GM12878 (cell line): Measurements from ENCODE around the gene MAPRE3. TPM values are rescaled to one million over a fixed set of nuclear protein-coding genes. Genes with fewer than 3 reads are reported as not detected.

Experiments used
- ATAC-seq: fragments of 200-7000 bp; cut with Tn5 transposase; 3 replicates; pipeline ENCODE4 v1.9.1; 2020; ENCODE audit warnings: mild to moderate bottlenecking, moderate library complexity
- BruUV-seq: library from RNA; stranded (reverse); fragments of 400-500 nt; replicated peaks from 2 replicates; lab custom pipeline; 2021; lab: Mats Ljungman, UMichigan
- CTCF ChIA-PET: fragments of 300-600 bp; sonication (Branson Sonifier 250); formaldehyde crosslinking; extraction: SDS; loops from one replicate; lab custom pipeline; 2021; ENCODE audit warnings: inconsistent platforms; lab: Yijun Ruan, JAX
- POLR2A ChIA-PET: fragments of 350-600 bp; formaldehyde crosslinking; extraction: SDS; loops from one replicate; lab custom pipeline; 2021; ENCODE audit warnings: inconsistent platforms; lab: Charles Lee
- RAD21 ChIA-PET: fragments of 300-600 bp; sonication (Branson Sonifier 250); formaldehyde crosslinking; loops from one replicate; lab custom pipeline; 2023; ENCODE audit warnings: antibody characterized with exemption; ENCODE audit not compliant: unreplicated experiment; lab: Charles Lee
- SMC1A ChIA-PET: fragments of 300-600 bp; sonication (Branson Sonifier 250); formaldehyde crosslinking; loops from one replicate; lab custom pipeline; 2023; ENCODE audit not compliant: unreplicated experiment, uncharacterized antibody; lab: Charles Lee
- DNase-seq: peaks from one replicate; pipeline ENCODE4 v3.0.0-alpha.2; 2011; ENCODE audit warnings: low read depth, low spot score
- FAIRE-seq: peaks from 3 replicates; lab custom pipeline; 2011; peaks lifted over from hg19 to GRCh38; lab: Jason Lieb, UNC
- H2AFZ ChIP-seq: 2 replicates; pipeline ENCODE4 v1.6.0; 2011; ENCODE audit warnings: low read depth, low read length, control low read depth; ENCODE audit not compliant: control insufficient read depth
- H3K27ac ChIP-seq: 2 replicates; pipeline ENCODE4 v1.5.1; 2011; ENCODE audit warnings: control low read depth; ENCODE audit not compliant: control insufficient read depth, insufficient read depth
- H3K27me3 ChIP-seq, 2 experiments: replicated peaks in 1 of 2; 2 replicates each; pipeline versions ENCODE4 v1.6.0 to v1.6.1; 2011; ENCODE audit warnings: low read length in 1 of 2; ENCODE audit not compliant: control insufficient read depth in 2 of 2, insufficient read depth in 2 of 2
- H3K36me3 ChIP-seq, 2 experiments: 2 replicates each; pipeline ENCODE4 v1.5.1; 2011; ENCODE audit warnings: low read length in 1 of 2; ENCODE audit not compliant: control insufficient read depth in 2 of 2, insufficient read depth in 2 of 2
- H3K4me1 ChIP-seq: 2 replicates; pipeline ENCODE4 v1.6.1; 2011; ENCODE audit warnings: mild to moderate bottlenecking, low read length, moderate library complexity, mixed read lengths; ENCODE audit not compliant: control insufficient read depth, insufficient read depth
- H3K4me2 ChIP-seq: 2 replicates; pipeline ENCODE4 v1.6.0; 2011; ENCODE audit warnings: control low read depth; ENCODE audit not compliant: control insufficient read depth, insufficient read depth
- H3K4me3 ChIP-seq: fragments of 200-600 bp; sonication (generic); 2 replicates; pipeline ENCODE4 v1.5.1; 2016
- H3K79me2 ChIP-seq: 2 replicates; pipeline ENCODE4 v1.6.0; 2011; ENCODE audit warnings: low read length; ENCODE audit not compliant: control insufficient read depth, insufficient read depth
- H3K9ac ChIP-seq: 2 replicates; pipeline ENCODE4 v1.8.0; 2011; ENCODE audit warnings: low read length, control low read depth, mixed read lengths; ENCODE audit not compliant: control insufficient read depth, insufficient read depth
- H3K9me3 ChIP-seq: replicated peaks from 3 replicates; pipeline ENCODE4 v1.5.1; 2011; ENCODE audit warnings: mild to moderate bottlenecking, low read length; ENCODE audit not compliant: control insufficient read depth, insufficient read depth
- H4K20me1 ChIP-seq: 2 replicates; pipeline ENCODE4 v1.6.0; 2011; ENCODE audit not compliant: control insufficient read depth, insufficient read depth
- ATF7 ChIP-seq: fragments of 450-650 bp; IDR thresholded peaks from 2 replicates; pipeline ENCODE4 v1.6.1; 2016; ENCODE audit warnings: low read depth, mild to moderate bottlenecking
- CREM ChIP-seq: IDR thresholded peaks from 2 replicates; pipeline ENCODE4 v1.6.1; 2014; ENCODE audit warnings: antibody characterized with exemption, low read depth
- MEF2A ChIP-seq: IDR thresholded peaks from 2 replicates; pipeline ENCODE4 v1.6.1; 2011; ENCODE audit warnings: low read depth, mild to moderate bottlenecking, low read length, moderate library complexity; ENCODE audit not compliant: insufficient read depth
- NFXL1 ChIP-seq: fragments of 450-650 bp; IDR thresholded peaks from 2 replicates; pipeline ENCODE4 v1.6.1; 2017; ENCODE audit warnings: antibody characterized with exemption, mild to moderate bottlenecking, borderline replicate concordance
- TARDBP ChIP-seq: IDR thresholded peaks from 2 replicates; pipeline ENCODE4 v1.6.1; 2016; ENCODE audit warnings: borderline replicate concordance
- TCF12 ChIP-seq: IDR thresholded peaks from 2 replicates; pipeline ENCODE4 v1.6.1; 2011; ENCODE audit warnings: low read depth, mild to moderate bottlenecking, low read length
- WGBS: methylation state at CpG from one replicate; pipeline ENCODE4 v1.1.6; 2016; ENCODE audit warnings: low lambda C conversion rate; ENCODE audit not compliant: insufficient replicate concordance, insufficient coverage; ENCODE audit errors: missing lambda C conversion rate; 5-methylcytosine and 5-hydroxymethylcytosine counted together
- in situ Hi-C: fragments of 300-500 bp; cut with MboI; formaldehyde crosslinking; loops from 9 replicates; pipeline ENCODE4 v1.14.3; 2018; ENCODE audit warnings: mixed read lengths
- intact Hi-C: fragments of 100-400 bp; cut with micrococcal nuclease; formaldehyde crosslinking; loops from one replicate; pipeline ENCODE4 v1.14.2; 2022; ENCODE audit not compliant: unreplicated experiment
- polyA plus RNA-seq, 11 experiments: library from polyadenylated mRNA; depleted of rRNA in 4 of 11; unstranded in 6 of 11; stranded (reverse) in 5 of 11; fragments of >200 nt; fragmentation: Nextera tagmentation in 4 of 11; fragmentation: Illumina TruSeq in 1 of 11; extraction: Ambion mirVana in 4 of 11; extraction: Trizol in 1 of 11; gene quantifications; 1 replicate in 1 of 11; 2 replicates in 10 of 11; pipeline versions ENCODE4 v1.2.1 to v1.2.3, GENCODE V29; 2011 to 2016; ENCODE audit warnings: inconsistent platforms in 2 of 11, missing spikeins in 2 of 11, low read depth in 1 of 11
- total RNA-seq, 4 experiments: library from RNA; depleted of rRNA in 3 of 4; stranded (reverse); fragments of >200 nt in 3 of 4; fragmentation: Illumina TruSeq in 1 of 4; extraction: Trizol in 1 of 4; gene quantifications; 2 replicates each; pipeline versions ENCODE4 v1.2.1 to v1.2.3, GENCODE V29; 2013 to 2021

Gene MAPRE3
- total and polyA plus RNA-seq, 10 of the 15 experiments (the other 5 are each of a cell fraction or from before 2014, with no cell fraction given) = 0.03 to 1.3 (median 0.73) TPM; not detected in 1

GRCh38 chr2:26932974-26933373 is 37.5 kb upstream of the MAPRE3 start:
- H2AFZ ChIP-seq = no peak overlapping the region
- ATAC-seq (no peak), DNase-seq (no peak)
- CTCF ChIA-PET = interaction anchor here (1.0 to 1.7 kb wide), 4 partner anchors 9 to 86 kb away, joined by 3 to 8 read pairs (median 5); no protein-coding TSS in a partner anchor
- 51% methylated on average over 11 of the region's 11 CpGs for WGBS
- no peak for TF ChIP-seq ATF7
- TF ChIP-seq, all 136 proteins: peak for 0
- no TSS peak for BruUV-seq
- intact Hi-C loops = no loop called here
- FAIRE-seq = no peak
- Histone ChIP-seq H3K36me3 (no peaks in the 10 kb centered on the region), H3K4me1 (no peaks in the 10 kb centered on the region), H3K27me3 (peaks cover 0 to 3% of the 10 kb centered on the region in 2 experiments; a peak in 3 of 4 replicates), H3K4me2 (no peak overlapping the region), H3K79me2 (no peaks in the 10 kb centered on the region), H4K20me1 (no peaks in the 10 kb centered on the region), H3K27ac (no peak overlapping the region), H3K9ac (no peak overlapping the region), H3K9me3 (no peaks in the 10 kb centered on the region), H3K4me3 (no peak overlapping the region)
- POLR2A ChIA-PET = interaction anchor here (0.6 kb wide), 1 partner anchor 27 kb away, joined by 3 read pairs; no protein-coding TSS in a partner anchor
- RAD21 ChIA-PET = no interaction called here
- in situ Hi-C loops = no loop called here
- SMC1A ChIA-PET = interaction anchor here (0.9 kb wide), 1 partner anchor 10 kb away, joined by 4 read pairs; no protein-coding TSS in a partner anchor

GRCh38 chr2:26933431-26934334 is 36.8 kb upstream of the MAPRE3 start:
- no peak for FAIRE-seq
- POLR2A ChIA-PET = no interaction called here
- Histone ChIP-seq H3K27ac (no peak overlapping the region), H3K4me2 (no peak overlapping the region), H3K9ac (no peak overlapping the region), H3K79me2 (no peaks in the 10 kb centered on the region), H4K20me1 (no peaks in the 10 kb centered on the region), H2AFZ (no peak overlapping the region), H3K4me1 (no peaks in the 10 kb centered on the region), H3K9me3 (no peaks in the 10 kb centered on the region), H3K27me3 (peaks cover 0 to 3% of the 10 kb centered on the region in 2 experiments; a peak in 3 of 4 replicates), H3K4me3 (no peak overlapping the region), H3K36me3 (no peaks in the 10 kb centered on the region)
- in situ Hi-C loops (no loop called here), intact Hi-C loops (no loop called here)
- RAD21 ChIA-PET = no interaction called here
- DNase-seq = no peak
- no peak for ATAC-seq
- TF ChIP-seq NFXL1 (no peak), CREM (no peak), TCF12 (no peak), TARDBP (no peak), MEF2A (no peak)
- CTCF ChIA-PET = interaction anchor here (1.0 to 1.8 kb wide), 5 partner anchors 9 to 87 kb away, joined by 3 to 8 read pairs (median 4); no protein-coding TSS in a partner anchor
- 24% methylated on average over 16 of the region's 16 CpGs for WGBS
- SMC1A ChIA-PET = interaction anchor here (0.9 kb wide), 1 partner anchor 11 kb away, joined by 4 read pairs; no protein-coding TSS in a partner anchor
- BruUV-seq = no TSS peak
